ENCODE results near the gene EDNRA.
A peak's percentile ranks its signal among the peaks of the same experiment; 100 is the strongest.

The EDNRA gene

GRCh38 chr4:147543034-147543433 is 62.1 kb downstream of the EDNRA start:
- DNase-seq, result no peak

- no peak for DNase-seq
These were observed 65.5 kb downstream of the EDNRA start for GRCh38 chr4:147546349-147546748.

GRCh38 chr4:147547314-147548056 is 66.6 kb downstream of the EDNRA start:
- DNase-seq, result no peak

- no peak for DNase-seq
These were observed 67.4 kb downstream of the EDNRA start for GRCh38 chr4:147548256-147548655.

- no peak for DNase-seq
These were observed 69.8 kb downstream of the EDNRA start for GRCh38 chr4:147550626-147551246.

GRCh38 chr4:147560625-147561024 is 79.7 kb downstream of the EDNRA start:
- no peak for DNase-seq

GRCh38 chr4:147566762-147567161 is 85.9 kb downstream of the EDNRA start:
- DNase-seq, result no peak

GRCh38 chr4:147567276-147567675 is 86.4 kb downstream of the EDNRA start:
- DNase-seq, result no peak

GRCh38 chr4:147570616-147571015 is 89.7 kb downstream of the EDNRA start:
- no peak for DNase-seq

- DNase-seq, result no peak
These were observed 90.3 kb downstream of the EDNRA start for GRCh38 chr4:147571036-147571770.

GRCh38 chr4:147576084-147576483 is 95.2 kb downstream of the EDNRA start:
- no peak for DNase-seq

- DNase-seq, result no peak
These were observed 97.2 kb downstream of the EDNRA start for GRCh38 chr4:147578051-147578476.

GRCh38 chr4:147578593-147578992 is 97.7 kb downstream of the EDNRA start:
- DNase-seq, result no peak

- no peak for DNase-seq
These were observed 99.5 kb downstream of the EDNRA start for GRCh38 chr4:147580396-147580795.

- DNase-seq, result no peak
These were observed 100.9 kb downstream of the EDNRA start for GRCh38 chr4:147581606-147582350.

GRCh38 chr4:147582386-147583060 is 101.6 kb downstream of the EDNRA start:
- DNase-seq, result no peak

GRCh38 chr4:147583876-147584275 is 103.0 kb downstream of the EDNRA start:
- no peak for DNase-seq

- DNase-seq, result no peak
These were observed 105.1 kb downstream of the EDNRA start for GRCh38 chr4:147586032-147586431.

- DNase-seq, result no peak
These were observed 105.7 kb downstream of the EDNRA start for GRCh38 chr4:147586637-147587036.

- DNase-seq, result no peak
These were observed 106.1 kb downstream of the EDNRA start for GRCh38 chr4:147587041-147587440.

- DNase-seq, result no peak
These were observed 108.7 kb downstream of the EDNRA start for GRCh38 chr4:147589586-147589985.

- DNase-seq, result peak; percentile 71
These were observed 109.5 kb downstream of the EDNRA start for GRCh38 chr4:147590249-147590920.

Measured in activated CD8-positive, alpha-beta memory T cell treated with anti-CD3 and anti-CD28 coated beads, Interleukin-2, amount 50 U/mL, for 48 hours (primary cell).